Suprapubic skin (tissue), 3 donors: ENCODE measurements around the gene PQBP1.

ENCODE experiments used
- POLR2AphosphoS5 ChIP-seq, 3 donors: sonication (generic); formaldehyde crosslinking; IDR thresholded peaks; one replicate each; pipeline ENCODE4 v1.6.1; 2017; ENCODE audit warnings: antibody characterized with exemption in 3 of 3
- TF ChIP-seq, protein P1 (sequence below), 2 donors: fragments of 200-600 bp in 1 of 2; fragments of 450-650 bp in 1 of 2; sonication (generic) in 1 of 2; IDR thresholded peaks; one replicate each; pipeline ENCODE4 v1.5.1; 2016 to 2019; ENCODE audit warnings: antibody characterized with exemption in 2 of 2, mild to moderate bottlenecking in 1 of 2, moderate library complexity in 1 of 2

DNA sequence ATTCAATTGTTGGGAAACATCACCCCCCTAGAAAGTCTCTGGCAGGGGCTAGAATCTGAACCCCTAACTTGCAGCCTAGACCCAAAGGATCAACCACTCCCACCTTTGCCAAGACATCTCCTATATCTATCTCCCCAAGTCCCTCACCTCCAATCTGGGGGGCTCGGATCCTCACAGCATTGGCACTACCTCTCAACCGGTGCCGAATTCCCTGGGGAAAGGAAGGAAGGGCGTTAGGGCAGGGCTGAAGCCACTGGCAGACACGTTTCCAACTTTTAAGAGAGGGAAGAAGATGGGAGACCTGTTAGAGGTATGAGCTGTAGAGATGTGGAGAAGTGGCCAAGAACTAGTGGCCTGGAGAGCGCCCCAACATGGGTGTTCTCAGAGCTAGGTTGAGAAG, 2.8 kb upstream of the PQBP1 start:
- no peak for TF ChIP-seq POLR2AphosphoS5 (IDR thresholded peaks at IDR 0.05)
- TF ChIP-seq, protein P1, sequence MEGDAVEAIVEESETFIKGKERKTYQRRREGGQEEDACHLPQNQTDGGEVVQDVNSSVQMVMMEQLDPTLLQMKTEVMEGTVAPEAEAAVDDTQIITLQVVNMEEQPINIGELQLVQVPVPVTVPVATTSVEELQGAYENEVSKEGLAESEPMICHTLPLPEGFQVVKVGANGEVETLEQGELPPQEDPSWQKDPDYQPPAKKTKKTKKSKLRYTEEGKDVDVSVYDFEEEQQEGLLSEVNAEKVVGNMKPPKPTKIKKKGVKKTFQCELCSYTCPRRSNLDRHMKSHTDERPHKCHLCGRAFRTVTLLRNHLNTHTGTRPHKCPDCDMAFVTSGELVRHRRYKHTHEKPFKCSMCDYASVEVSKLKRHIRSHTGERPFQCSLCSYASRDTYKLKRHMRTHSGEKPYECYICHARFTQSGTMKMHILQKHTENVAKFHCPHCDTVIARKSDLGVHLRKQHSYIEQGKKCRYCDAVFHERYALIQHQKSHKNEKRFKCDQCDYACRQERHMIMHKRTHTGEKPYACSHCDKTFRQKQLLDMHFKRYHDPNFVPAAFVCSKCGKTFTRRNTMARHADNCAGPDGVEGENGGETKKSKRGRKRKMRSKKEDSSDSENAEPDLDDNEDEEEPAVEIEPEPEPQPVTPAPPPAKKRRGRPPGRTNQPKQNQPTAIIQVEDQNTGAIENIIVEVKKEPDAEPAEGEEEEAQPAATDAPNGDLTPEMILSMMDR (IDR thresholded peaks at IDR 0.05), result no peak
